ENCODE measurements around the gene LACRT. TPM values are rescaled to one million over a fixed set of nuclear protein-coding genes. Genes with fewer than 3 reads are reported as not detected.

The LACRT gene
- total RNA-seq, 5 donors from 2014 or later (not counting 1 experiment from before 2014, with no cell fraction given): not detected

DNA sequence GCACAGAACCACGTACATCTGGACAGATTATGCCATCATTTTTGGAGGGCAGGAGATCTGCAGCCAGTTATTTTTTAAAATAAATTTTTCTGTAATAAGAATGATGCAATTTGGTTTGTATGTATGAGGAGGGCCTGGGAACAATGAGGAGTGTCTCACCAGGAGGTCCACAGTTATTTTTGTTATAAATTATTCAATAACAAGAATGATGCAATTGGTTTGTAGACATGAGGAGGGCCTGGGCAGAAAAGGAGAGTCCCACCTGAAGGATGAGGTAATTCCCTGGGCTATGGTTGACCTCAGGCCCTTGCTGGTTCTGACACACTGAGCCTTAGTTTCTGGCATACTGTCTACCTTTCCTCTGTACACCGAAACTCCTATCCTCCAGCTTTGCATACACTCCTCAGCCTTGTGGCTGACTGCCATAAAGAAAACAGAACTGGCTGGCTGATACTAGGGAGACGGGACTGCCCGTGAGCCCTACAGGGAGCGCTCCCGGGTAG, 22.5 kb upstream of the LACRT start:
- peaks cover 5 to 26% of the 10 kb centered on the region in 2 experiments for H3K27me3 ChIP-seq (replicated peaks in 1 of 2; ENCODE audit: control insufficient read depth in 2 of 2, extremely low read depth in 1 of 2, insufficient read depth in 2 of 2, low read length in 1 of 2)
- POLR2A ChIA-PET: no interaction called here
- DNase-seq (no peak), ATAC-seq (replicated peaks in 1 of 4) (no peak)
- no peak overlapping the region for H3K27ac ChIP-seq (ENCODE audit: low read length)
- H3K4me3 ChIP-seq (ENCODE audit: control insufficient read depth in 1 of 2, extremely low read depth in 1 of 2, low read length in 1 of 2): no peak overlapping the region
- no peak overlapping the region for H3K4me3 Mint-ChIP-seq
- H3K36me3 Mint-ChIP-seq: no peaks in the 10 kb centered on the region
- no peaks in the 10 kb centered on the region for H3K9me3 Mint-ChIP-seq
- WGBS (ENCODE audit: insufficient coverage): no CpG with 5 or more reads among the region's 6 CpGs
- no peaks in the 10 kb centered on the region for H3K4me1 ChIP-seq (ENCODE audit: control insufficient read depth in 1 of 2, extremely low read depth in 1 of 2, insufficient read depth in 2 of 2, low read length in 2 of 2)
- peaks cover 21 to 29% of the 10 kb centered on the region in 2 donors for H3K27me3 Mint-ChIP-seq
- H3K9me3 ChIP-seq: no peaks in the 10 kb centered on the region
- no peaks in the 10 kb centered on the region for H3K4me1 Mint-ChIP-seq
- H3K27ac Mint-ChIP-seq: no peak overlapping the region
- no peaks in the 10 kb centered on the region for H3K36me3 ChIP-seq (ENCODE audit: control insufficient read depth in 2 of 2, extremely low read depth in 1 of 2, insufficient read depth in 1 of 2, low read length in 1 of 2)
- CTCF ChIA-PET: no interaction called here

DNA sequence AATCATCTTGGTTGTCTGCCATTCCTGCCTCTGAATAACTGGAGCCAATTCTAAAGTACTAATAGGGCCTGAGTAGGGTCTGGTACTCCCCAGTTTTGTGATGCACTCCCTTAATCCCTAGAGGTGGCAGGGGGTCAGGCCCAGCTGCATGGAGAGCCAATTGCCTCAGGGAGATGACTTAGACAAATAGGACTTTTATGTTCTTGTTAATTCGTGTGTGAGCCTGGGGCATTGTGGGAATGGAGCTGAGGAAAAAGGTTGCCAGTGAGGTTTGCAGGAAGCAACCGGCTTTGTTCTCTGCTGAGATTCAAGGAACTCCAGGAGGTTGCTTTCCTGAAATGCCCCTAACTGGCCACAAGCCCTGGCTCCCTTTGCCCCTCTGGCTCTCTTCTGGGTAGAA, 20.2 kb upstream of the LACRT start:
- CTCF ChIA-PET: no interaction called here

DNA sequence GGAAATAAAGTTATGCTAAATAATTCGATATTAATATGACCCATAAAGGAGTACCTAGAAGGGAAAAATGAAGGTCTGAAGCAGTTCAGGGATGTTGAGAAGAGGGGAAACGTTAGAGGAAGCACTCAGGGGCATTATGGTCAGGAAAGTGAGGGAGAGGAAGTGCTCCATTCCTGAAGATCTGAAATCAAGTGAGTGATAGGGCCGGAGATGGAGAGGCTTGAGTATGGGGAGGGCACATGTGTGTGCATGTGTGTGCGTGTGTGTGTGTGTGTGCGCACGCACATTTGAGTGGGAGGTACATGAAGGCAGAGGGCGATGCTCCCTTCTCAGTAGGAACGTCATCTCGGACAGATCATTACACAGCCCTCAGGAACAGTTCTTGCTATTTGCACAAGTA, 18.3 kb upstream of the LACRT start:
- no peaks in the 10 kb centered on the region for H3K36me3 ChIP-seq (ENCODE audit: control insufficient read depth in 2 of 2, extremely low read depth in 1 of 2, insufficient read depth in 1 of 2, low read length in 1 of 2)
- H3K27me3 ChIP-seq (replicated peaks in 1 of 2; ENCODE audit: control insufficient read depth in 2 of 2, extremely low read depth in 1 of 2, insufficient read depth in 2 of 2, low read length in 1 of 2): peaks cover 5 to 20% of the 10 kb centered on the region in 2 experiments
- no peaks in the 10 kb centered on the region for H3K4me1 ChIP-seq (ENCODE audit: control insufficient read depth in 1 of 2, extremely low read depth in 1 of 2, insufficient read depth in 2 of 2, low read length in 2 of 2)
- Mint-ChIP-seq H3K36me3 (no peaks in the 10 kb centered on the region), H3K27ac (no peak overlapping the region), H3K4me1 (no peaks in the 10 kb centered on the region), H3K4me3 (no peak overlapping the region), H3K9me3 (no peaks in the 10 kb centered on the region), H3K27me3 (peaks cover 16 to 22% of the 10 kb centered on the region in 2 donors)
- ChIA-PET CTCF (interaction anchor here in 1 of 2 donors (0.9 kb wide), 1 partner anchor 15 kb away, joined by 3 read pairs; no protein-coding TSS in a partner anchor), POLR2A (no interaction called here)
- ATAC-seq (replicated peaks in 1 of 4) (no peak), DNase-seq (no peak)
- no peaks in the 10 kb centered on the region for H3K9me3 ChIP-seq
- 37% methylated on average over 3 of the region's 9 CpGs for WGBS (ENCODE audit: insufficient coverage)
- no peak overlapping the region for H3K27ac ChIP-seq (ENCODE audit: low read length)
- H3K4me3 ChIP-seq (ENCODE audit: control insufficient read depth in 1 of 2, extremely low read depth in 1 of 2, low read length in 1 of 2): no peak overlapping the region

More for the DNA sequence above, 20.2 kb upstream of the LACRT start:
- Mint-ChIP-seq H3K4me1 (no peaks in the 10 kb centered on the region), H3K27ac (no peak overlapping the region), H3K4me3 (no peak overlapping the region), H3K36me3 (no peaks in the 10 kb centered on the region), H3K9me3 (no peaks in the 10 kb centered on the region), H3K27me3 (peaks cover 21 to 28% of the 10 kb centered on the region in 2 donors)
- Histone ChIP-seq H3K27ac (ENCODE audit: low read length) (no peak overlapping the region), H3K4me3 (ENCODE audit: control insufficient read depth in 1 of 2, extremely low read depth in 1 of 2, low read length in 1 of 2) (no peak overlapping the region), H3K9me3 (no peaks in the 10 kb centered on the region), H3K4me1 (ENCODE audit: control insufficient read depth in 1 of 2, extremely low read depth in 1 of 2, insufficient read depth in 2 of 2, low read length in 2 of 2) (no peaks in the 10 kb centered on the region), H3K27me3 (replicated peaks in 1 of 2; ENCODE audit: control insufficient read depth in 2 of 2, extremely low read depth in 1 of 2, insufficient read depth in 2 of 2, low read length in 1 of 2) (peaks cover 5 to 25% of the 10 kb centered on the region in 2 experiments), H3K36me3 (ENCODE audit: control insufficient read depth in 2 of 2, extremely low read depth in 1 of 2, insufficient read depth in 1 of 2, low read length in 1 of 2) (no peaks in the 10 kb centered on the region)
- 63% methylated on average over 2 of the region's 2 CpGs for WGBS (ENCODE audit: insufficient coverage)
- DNase-seq (no peak), ATAC-seq (replicated peaks in 1 of 4) (no peak)
- POLR2A ChIA-PET: no interaction called here

DNA sequence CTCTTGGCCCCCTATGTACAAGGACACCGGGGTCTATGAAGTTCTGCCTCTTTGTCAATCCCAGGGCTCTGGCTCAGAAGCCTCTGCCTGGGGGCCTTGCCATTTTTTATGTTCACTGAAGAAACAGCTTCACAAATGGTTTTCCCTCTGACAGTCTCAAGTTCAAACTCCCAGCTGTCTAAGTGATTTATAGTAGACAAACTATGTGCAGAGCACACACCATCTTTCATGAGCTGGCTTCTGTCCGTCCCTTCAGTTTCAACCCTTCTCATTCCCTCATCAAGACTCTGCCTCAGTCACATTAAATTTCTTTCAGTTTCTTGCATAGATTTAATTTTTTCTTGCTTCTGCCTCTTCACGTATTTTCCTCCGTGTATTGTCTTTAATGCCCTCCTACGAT, 16.2 kb upstream of the LACRT start:
- DNase-seq: no peak
- POLR2A ChIA-PET: no interaction called here
- Mint-ChIP-seq H3K27ac (no peak overlapping the region), H3K27me3 (peaks cover 25 to 33% of the 10 kb centered on the region in 2 donors), H3K36me3 (no peaks in the 10 kb centered on the region), H3K4me3 (no peak overlapping the region), H3K9me3 (no peaks in the 10 kb centered on the region), H3K4me1 (no peaks in the 10 kb centered on the region)
- WGBS (ENCODE audit: insufficient coverage): 73% methylated on average over 3 of the region's 5 CpGs
- Histone ChIP-seq H3K4me3 (ENCODE audit: control insufficient read depth in 1 of 2, extremely low read depth in 1 of 2, low read length in 1 of 2) (no peak overlapping the region), H3K4me1 (ENCODE audit: control insufficient read depth in 1 of 2, extremely low read depth in 1 of 2, insufficient read depth in 2 of 2, low read length in 2 of 2) (no peaks in the 10 kb centered on the region), H3K9me3 (no peaks in the 10 kb centered on the region), H3K36me3 (ENCODE audit: control insufficient read depth in 2 of 2, extremely low read depth in 1 of 2, insufficient read depth in 1 of 2, low read length in 1 of 2) (no peaks in the 10 kb centered on the region), H3K27ac (ENCODE audit: low read length) (no peak overlapping the region), H3K27me3 (replicated peaks in 1 of 2; ENCODE audit: control insufficient read depth in 2 of 2, extremely low read depth in 1 of 2, insufficient read depth in 2 of 2, low read length in 1 of 2) (peaks cover 5 to 16% of the 10 kb centered on the region in 2 experiments)
- no peak for ATAC-seq (replicated peaks in 1 of 4)
- CTCF ChIA-PET: no interaction called here

DNA sequence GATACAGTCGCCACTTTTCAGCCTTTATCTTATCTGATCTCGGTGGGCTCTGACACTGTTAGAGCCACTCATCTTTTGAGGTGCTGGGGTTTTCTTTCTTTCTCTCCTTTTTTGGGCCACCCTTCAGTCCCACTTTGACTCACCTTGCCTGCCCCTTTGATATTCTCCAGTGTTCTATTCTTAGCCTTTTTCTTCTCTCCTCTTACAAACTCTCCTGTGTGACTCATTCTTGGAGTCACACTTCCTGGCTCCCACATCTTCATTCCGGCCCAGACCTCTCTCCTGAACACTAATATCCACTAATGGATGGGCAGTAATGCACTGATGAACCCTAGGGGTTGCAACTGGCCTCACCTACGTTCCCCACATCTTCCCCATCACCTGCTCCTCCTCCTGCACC, 15.7 kb upstream of the LACRT start:
- no peak overlapping the region for H3K4me3 Mint-ChIP-seq
- peaks cover 5 to 21% of the 10 kb centered on the region in 2 experiments for H3K27me3 ChIP-seq (replicated peaks in 1 of 2; ENCODE audit: control insufficient read depth in 2 of 2, extremely low read depth in 1 of 2, insufficient read depth in 2 of 2, low read length in 1 of 2)
- H3K4me1 Mint-ChIP-seq: no peaks in the 10 kb centered on the region
- H3K9me3 Mint-ChIP-seq: no peaks in the 10 kb centered on the region
- H3K27ac ChIP-seq (ENCODE audit: low read length): no peak overlapping the region
- no peak overlapping the region for H3K4me3 ChIP-seq (ENCODE audit: control insufficient read depth in 1 of 2, extremely low read depth in 1 of 2, low read length in 1 of 2)
- H3K27ac Mint-ChIP-seq: no peak overlapping the region
- no peaks in the 10 kb centered on the region for H3K36me3 ChIP-seq (ENCODE audit: control insufficient read depth in 2 of 2, extremely low read depth in 1 of 2, insufficient read depth in 1 of 2, low read length in 1 of 2)
- ChIA-PET CTCF (no interaction called here), POLR2A (no interaction called here)
- H3K27me3 Mint-ChIP-seq: peaks cover 29 to 33% of the 10 kb centered on the region in 2 donors
- 43% methylated on average over 1 of the region's 4 CpGs for WGBS (ENCODE audit: insufficient coverage)
- no peak for DNase-seq
- no peaks in the 10 kb centered on the region for H3K4me1 ChIP-seq (ENCODE audit: control insufficient read depth in 1 of 2, extremely low read depth in 1 of 2, insufficient read depth in 2 of 2, low read length in 2 of 2)
- ATAC-seq (replicated peaks in 1 of 4): no peak
- no peaks in the 10 kb centered on the region for H3K36me3 Mint-ChIP-seq
- no peaks in the 10 kb centered on the region for H3K9me3 ChIP-seq

DNA sequence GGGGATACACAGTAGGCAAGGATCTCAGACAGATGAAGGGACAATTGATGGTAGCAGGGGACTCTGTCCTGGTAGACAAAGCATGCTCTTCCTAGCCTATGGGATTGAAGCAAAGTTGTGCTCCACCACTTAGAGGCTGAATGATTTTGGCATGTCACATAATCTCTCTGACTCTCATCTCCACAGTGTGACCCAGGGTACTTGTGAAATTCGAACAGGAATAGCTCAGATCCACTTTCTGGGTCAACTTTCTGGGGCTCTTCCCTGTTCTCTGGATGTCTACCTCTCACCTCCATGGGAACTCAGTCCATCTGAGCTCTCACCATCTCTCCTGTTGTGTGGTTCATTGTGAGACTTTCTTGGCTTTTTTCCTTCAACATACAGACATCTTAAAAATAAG, 15.1 kb upstream of the LACRT start:
- Histone ChIP-seq H3K27ac (ENCODE audit: low read length) (no peak overlapping the region), H3K4me1 (ENCODE audit: control insufficient read depth in 1 of 2, extremely low read depth in 1 of 2, insufficient read depth in 2 of 2, low read length in 2 of 2) (no peaks in the 10 kb centered on the region), H3K4me3 (ENCODE audit: control insufficient read depth in 1 of 2, extremely low read depth in 1 of 2, low read length in 1 of 2) (no peak overlapping the region), H3K36me3 (ENCODE audit: control insufficient read depth in 2 of 2, extremely low read depth in 1 of 2, insufficient read depth in 1 of 2, low read length in 1 of 2) (no peaks in the 10 kb centered on the region), H3K9me3 (no peaks in the 10 kb centered on the region), H3K27me3 (replicated peaks in 1 of 2; ENCODE audit: control insufficient read depth in 2 of 2, extremely low read depth in 1 of 2, insufficient read depth in 2 of 2, low read length in 1 of 2) (peaks cover 5 to 26% of the 10 kb centered on the region in 2 experiments)
- POLR2A ChIA-PET: no interaction called here
- Mint-ChIP-seq H3K27me3 (peaks cover 33 to 36% of the 10 kb centered on the region in 2 donors), H3K27ac (no peak overlapping the region), H3K36me3 (no peaks in the 10 kb centered on the region), H3K4me3 (no peak overlapping the region), H3K4me1 (no peaks in the 10 kb centered on the region), H3K9me3 (no peaks in the 10 kb centered on the region)
- no CpG with 5 or more reads among the region's 1 CpG for WGBS (ENCODE audit: insufficient coverage)
- no peak for ATAC-seq (replicated peaks in 1 of 4)
- CTCF ChIA-PET: no interaction called here
- no peak for DNase-seq

DNA sequence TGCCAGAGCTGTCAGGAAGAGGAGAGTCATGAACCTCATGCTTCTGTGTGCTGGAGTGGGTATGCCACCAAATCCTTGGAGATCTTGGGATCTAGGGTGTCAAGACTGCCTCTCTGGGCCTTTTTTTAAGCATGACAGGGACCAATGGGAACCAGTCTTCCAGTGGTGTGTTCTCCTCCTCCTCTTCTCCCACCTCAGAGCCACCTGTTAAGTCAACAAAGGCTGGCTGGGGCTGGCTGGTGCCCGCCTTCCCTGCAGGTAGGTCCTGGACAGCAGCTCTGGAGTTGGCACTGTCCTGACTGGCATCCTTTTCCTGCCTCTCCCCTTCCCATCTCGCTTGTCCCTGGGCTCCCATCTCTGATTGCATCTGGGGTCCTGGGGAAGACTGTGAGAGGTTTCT, 13.6 kb upstream of the LACRT start, which contains the start of gene DCD:
Gene DCD, minus strand, starts transcription at position 101 of the 400 bp plus-strand sequence. Its CDS starts 62 bp downstream, at position 39.
- Mint-ChIP-seq H3K4me1 (no peaks in the 10 kb centered on the region), H3K27me3 (peaks cover 43 to 51% of the 10 kb centered on the region in 2 donors), H3K27ac (no peak within 1 kb of the TSS), H3K9me3 (no peaks in the 10 kb centered on the region), H3K4me3 (no peak within 1 kb of the TSS), H3K36me3 (no peaks in the 10 kb centered on the region)
- no peaks in the 10 kb centered on the region for H3K9me3 ChIP-seq
- no peak within 1 kb of the TSS for H3K4me3 ChIP-seq (ENCODE audit: control insufficient read depth in 1 of 2, extremely low read depth in 1 of 2, low read length in 1 of 2)
- no peak within 1 kb of the TSS for H3K27ac ChIP-seq (ENCODE audit: low read length)
- 40% methylated on average over 1 of the region's 2 CpGs for WGBS (ENCODE audit: insufficient coverage)
- ChIA-PET CTCF (interaction anchor here in 1 of 2 donors (0.9 kb wide), 1 partner anchor 195 kb away, joined by 3 read pairs; no protein-coding TSS in a partner anchor), POLR2A (no interaction called here)
- ATAC-seq (replicated peaks in 1 of 4) (no peak), DNase-seq (no peak)
- H3K4me1 ChIP-seq (ENCODE audit: control insufficient read depth in 1 of 2, extremely low read depth in 1 of 2, insufficient read depth in 2 of 2, low read length in 2 of 2): no peaks in the 10 kb centered on the region
- no peaks in the 10 kb centered on the region for H3K36me3 ChIP-seq (ENCODE audit: control insufficient read depth in 2 of 2, extremely low read depth in 1 of 2, insufficient read depth in 1 of 2, low read length in 1 of 2)
- H3K27me3 ChIP-seq (replicated peaks in 1 of 2; ENCODE audit: control insufficient read depth in 2 of 2, extremely low read depth in 1 of 2, insufficient read depth in 2 of 2, low read length in 1 of 2): peaks cover 0 to 37% of the 10 kb centered on the region in 2 experiments
